ENCODE data around the gene SNAP47.

Gene SNAP47

DNA sequence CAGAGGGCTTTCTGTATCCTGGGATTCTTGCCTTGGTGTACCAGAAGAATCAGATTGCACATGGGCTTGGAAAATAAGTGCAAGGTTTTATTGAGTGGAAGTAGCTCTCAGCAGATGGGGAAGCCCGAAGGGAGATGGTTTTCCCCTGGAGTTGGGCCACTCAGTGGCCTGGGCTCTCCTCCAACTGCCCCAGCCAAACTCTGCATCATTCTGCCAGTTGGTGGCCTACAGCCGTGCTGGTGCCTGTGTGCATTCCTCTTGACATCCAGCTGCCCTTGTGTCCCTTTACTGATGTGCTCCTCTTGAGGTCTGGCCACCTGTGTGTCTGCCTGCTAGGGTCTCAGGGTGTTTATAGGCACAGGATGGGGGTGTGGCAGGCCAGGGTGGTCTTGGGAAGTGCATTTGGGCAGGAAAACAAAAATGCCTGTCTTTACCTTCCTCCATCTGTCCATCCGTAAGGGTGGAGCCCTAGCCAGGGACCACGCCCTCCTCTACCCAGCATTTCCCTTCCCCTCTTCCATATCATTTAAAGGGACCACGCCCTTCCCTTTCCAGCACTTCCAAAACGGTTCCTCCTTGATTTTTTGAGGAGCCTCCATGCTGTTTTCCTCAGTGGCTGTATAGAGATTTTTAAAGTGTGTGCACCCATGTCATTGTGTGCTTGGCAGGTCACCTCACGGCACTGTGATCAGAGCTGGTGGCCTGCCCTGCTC, 18.9 kb downstream of the SNAP47 start:
- DNase-seq = no peak

DNA sequence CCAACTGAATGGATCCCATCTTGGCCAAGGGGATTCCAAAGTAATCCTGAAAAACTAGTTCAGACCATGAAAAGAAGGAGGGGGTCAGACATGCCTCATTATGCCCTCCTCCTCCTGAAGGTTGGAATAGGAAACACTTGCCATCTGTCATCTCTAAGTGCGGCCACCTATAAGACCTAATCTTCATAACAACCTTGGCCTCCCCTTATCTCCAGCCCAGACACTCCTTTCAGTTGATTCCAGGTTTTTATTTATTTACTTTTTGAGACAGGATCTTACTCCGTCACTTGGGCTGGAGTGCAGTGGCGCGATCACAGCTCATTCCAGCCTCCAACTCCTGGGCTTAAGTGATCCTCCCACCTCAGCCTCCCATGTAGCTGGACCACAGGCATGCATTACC, 19.7 kb downstream of the SNAP47 start:
- DNase-seq = no peak

DNA sequence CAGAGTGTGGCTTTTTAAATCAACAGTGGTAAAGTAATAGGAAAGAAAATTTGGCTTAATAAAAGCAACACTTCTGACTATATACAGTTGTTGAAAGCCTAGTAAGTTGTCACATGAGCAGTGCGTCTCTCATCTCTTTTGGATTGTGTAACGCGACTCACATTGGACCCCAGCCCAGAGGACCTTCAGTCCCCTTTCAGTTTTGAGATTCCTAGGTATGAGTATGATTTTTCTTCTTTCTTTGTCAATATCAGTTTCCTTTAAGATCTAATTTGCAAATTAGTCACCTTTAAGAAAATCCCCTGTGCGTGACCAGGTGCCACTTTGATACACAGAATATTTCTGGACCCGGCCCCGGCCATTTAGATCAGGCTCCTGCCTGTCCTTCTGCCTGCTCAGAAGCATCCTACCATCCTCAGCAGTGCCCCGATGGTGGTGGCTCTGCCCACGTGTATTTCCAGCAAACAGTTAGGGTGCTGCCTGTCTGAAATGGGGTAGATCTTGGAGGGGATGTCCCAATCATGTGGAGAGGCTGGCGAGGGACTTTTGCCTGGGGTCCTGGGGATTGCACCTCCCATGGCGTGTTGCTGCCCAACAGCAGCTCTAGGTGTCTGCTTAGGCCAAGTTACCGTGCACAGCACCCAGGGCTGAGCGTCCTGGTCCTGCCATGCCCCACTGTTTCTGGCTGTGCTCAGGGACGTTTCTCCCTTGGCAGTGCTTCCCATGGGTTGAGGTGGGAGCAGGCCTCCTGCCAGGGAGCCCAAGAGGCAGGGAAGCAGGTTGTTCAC, 21.1 kb downstream of the SNAP47 start:
- DNase-seq = peak; percentile 28

DNA sequence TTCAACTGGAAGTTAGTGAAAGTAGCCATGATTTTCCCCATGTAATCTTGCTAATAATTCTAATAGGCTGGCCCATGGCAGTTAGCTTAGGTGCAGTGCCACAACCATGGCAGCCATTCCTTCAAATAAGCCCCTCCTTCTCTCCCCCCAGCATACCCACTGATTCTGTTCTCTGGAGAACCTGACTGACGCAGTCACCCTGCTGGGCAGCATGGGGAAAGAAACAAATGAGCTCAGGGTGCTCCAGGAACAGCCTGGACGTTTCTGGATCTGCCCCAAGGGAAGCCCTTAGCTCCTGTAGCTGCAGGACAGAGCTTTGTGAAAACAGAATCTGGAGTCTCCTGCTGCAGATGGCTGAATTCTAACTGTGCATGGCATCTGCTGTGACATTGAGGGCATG, 22.5 kb downstream of the SNAP47 start:
- DNase-seq = no peak

DNA sequence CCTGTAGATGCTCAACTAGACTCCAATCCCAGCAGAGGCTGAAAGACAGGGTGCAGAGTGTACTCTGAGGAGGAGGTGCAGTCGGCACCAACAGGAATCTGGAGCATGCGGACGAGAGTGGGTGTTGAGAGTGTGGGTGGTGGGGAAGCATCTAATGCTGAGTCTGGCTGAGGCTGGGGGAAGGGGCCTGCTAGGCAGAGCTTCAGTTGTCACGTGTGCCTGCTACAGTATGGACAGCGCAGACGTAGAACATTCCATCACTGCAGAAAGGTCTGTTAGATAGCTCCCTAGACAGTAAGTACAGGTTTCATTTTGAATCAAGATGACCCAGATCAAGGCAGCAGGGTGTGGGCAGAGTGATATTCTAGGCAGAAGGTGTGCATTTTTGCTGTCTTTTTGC, 23.1 kb downstream of the SNAP47 start:
- peak; percentile 18 for DNase-seq

DNA sequence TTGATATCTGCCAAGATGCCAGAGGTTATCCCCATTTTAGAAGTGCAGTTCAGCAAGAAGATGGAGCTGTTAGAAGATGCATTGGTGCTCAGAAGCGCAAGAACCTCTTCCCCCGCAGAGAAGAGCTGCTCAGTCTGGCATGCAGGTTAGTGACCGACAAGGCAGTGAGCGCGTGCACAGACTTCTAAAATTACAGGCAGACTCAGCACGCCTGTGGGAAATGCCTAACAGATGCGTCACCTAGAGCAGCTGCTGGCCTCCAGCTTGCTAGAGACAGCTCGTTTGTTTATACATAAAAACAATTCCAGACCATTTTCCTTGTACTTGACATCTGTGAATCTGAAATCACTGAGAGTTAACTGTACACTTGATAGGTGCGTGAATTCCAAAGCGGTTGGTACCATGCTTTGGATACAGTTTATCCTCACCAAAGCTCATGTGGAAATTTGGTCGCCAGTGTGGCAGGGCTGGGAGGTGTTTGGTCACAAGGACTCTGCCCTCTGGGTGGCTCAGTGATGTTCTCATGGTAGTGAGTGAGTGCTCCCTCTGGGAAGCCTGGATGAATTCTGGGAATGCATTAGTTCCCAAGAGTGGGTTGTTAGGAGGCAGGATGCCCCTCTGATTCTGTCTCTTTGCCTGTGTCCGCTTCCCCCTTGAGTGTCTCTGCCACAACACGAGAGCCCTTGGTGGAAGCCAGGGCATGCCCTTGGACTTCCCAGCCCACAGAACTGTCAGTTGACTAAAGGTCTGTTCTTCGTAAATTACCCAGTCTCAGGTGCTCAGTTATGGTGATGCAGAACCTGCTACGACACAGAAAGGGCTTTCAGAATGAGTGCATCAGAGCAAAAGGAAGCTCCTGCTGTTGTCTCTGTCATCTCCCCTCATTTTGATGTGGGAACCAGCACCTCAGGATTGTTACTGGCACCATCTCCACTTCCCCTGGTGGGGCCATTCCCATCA, 24.4 kb downstream of the SNAP47 start:
- peak; percentile 19 for DNase-seq

DNA sequence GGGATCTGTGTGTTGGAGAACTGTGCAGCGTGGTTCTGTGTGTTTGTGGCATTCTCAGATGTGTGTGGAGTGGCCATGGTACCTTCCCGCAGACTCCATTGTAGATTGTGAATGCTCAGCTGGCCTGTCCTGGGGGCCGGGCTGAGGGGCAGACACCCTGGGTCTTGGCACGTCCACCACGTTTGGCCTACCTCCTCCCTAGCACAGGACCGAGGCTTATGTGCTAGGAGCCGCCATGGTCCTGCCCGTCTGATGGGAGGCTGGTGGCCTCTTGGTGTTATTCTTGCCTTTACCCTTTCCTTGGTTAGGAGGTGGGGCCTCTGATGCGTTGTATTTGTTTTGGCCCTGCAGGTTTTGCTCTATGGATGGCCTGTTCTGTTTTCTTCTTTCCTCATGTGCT, 25.1 kb downstream of the SNAP47 start:
- DNase-seq = no peak

DNA sequence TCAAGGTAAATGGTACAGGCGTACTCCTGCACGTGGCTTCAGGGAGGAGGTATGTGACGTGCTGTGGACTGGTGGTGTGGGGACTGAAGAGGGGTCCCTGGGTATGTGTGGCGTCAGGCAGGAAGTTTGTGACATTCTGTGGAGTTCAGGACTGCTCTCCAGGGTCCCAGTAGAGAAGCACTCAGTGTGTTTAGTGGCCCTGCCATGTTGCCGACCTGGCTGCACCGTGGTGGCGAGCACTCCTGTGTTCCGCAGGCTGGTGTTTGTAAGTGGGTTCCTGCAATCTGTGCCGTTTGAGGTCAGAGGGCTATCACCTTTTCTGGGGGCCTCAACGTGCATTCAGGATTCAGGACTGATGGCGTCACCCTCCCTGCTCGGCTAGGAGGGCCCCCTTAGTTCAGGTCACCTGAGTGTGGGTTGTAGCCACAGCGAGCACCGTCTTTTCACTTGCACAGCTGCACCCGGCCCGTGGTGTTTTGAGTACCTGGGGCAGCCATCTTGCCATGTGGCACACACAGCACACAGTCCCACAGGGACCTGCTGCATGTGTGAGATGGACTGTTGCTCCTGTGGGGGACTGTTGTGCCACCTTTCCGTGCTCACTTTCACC, 26.5 kb downstream of the SNAP47 start:
- no peak for DNase-seq

DNA sequence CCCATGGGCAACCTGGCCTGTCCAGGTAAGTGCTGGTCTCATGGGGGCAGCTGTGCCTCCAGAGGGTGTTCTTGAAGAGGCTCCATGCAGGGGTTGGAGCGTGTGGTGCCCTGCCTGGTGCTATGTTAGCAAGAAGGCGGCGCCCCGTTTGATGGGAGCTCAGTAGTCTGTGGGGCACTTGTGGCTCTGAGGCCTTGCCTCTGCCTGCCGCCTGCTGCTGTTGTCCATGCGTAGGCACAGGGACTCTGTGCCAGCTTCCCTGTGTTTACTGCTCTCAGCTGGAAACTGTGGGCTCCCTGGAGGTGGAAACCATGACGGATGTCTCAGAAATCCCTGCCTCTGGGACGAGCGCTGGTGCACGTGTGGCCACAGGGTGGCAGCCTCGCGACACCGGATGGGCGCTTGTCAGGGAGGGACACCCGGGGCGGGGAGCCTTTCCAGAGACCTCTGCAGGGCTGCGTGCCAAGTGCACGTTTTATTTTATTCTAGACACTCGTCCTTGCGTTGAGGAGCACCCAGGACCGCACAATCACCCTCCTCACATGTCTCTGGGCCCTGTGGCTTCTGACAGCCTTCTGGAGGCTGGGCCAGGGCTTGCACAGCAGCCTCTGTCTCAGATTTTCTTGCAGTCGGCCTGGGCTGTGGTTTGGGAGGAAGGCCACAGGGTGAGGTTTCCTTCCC, 27.1 kb downstream of the SNAP47 start:
- peak; percentile 85 for DNase-seq

DNA sequence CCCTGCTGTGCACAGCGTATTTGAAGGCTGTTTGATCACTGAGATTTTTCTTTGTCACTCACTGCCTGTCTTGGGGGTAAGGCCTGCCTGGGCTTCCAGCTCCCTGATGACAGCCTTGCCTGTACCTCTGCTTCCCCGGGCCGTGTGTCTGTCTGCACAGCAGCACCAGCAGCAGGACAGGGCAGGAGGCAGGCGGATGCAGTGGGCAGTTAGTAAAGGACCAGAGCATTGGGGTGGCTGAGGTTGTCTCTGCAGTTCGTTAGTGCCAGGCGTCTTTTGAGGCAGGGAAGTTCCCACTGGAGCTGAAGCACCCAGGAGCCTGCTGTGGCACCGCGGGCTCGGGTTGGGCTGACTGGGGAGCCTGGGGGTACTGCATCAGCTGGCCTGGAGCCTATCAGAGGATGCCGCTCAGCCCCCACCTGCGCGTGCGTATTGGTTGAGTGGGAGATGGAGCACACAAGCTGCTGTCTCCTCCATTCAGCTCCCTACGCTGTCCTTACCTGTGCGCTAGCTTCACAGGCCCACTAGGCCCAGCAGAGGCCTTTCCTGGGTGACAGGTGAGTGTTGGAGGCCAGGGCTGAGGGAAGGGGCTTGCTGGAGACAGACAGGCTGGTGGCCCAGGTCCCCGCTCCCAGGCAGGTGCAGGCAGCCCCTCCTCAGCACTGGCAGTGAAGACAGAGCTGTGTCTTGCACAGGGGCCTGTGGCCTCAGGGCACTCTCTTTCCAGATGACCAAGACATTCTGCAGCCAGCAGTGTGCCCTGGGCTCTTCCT, 28.2 kb downstream of the SNAP47 start:
- DNase-seq = no peak

DNA sequence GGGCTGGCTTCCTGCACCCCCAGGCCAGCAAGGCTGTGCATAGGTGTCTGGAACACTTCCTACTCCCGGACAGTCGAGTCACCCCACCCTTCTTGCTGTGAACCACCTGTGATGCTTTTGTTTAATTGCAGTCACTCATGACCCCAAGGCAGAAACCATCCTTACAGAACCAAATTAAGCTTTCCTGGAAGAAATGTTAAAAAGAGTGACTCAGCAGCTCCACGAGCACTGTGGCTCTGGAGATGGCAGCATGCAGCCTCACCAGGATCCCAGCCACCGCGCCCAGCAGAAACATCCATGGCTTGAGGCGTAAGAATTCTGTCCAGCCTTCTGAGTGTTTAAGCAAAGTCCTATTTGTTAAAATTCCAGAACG, 28.8 kb downstream of the SNAP47 start:
- DNase-seq = no peak

DNA sequence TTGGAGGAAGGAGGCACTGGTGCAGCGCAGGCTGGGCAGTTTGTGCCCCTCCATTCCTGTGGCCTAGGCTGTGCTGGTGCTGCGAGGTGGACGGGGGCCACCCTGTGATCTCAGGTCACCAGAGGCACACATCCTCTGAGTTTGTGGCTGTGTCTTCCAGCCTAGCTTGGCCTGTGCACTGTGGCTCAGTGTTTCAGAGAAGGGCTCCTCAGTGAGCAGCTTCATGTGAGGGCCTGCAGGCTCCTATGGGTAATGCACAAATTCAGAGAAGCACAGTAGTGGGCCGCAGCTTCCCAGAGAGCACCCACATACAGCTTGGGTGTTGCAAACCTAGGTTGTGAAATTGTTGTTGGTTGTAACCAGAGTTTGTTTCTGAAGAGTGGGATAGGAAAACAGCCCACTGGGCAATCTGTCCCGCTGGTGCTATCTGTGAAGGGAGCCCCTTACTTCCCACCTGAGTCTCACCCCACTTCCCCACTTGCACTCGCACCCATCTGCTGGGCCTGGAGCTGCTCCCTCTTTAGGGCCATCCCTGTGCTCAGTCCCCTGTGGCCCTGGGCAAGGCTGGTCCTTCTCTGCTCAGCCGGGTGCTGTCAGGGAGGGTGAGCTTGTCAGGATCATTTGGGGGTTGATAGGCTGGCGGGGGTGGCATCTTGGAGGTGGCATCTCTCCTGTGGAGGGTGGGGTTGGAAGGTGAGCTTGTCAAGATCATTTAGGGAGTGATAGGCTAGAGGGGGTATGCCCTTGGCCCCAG, 30.2 kb downstream of the SNAP47 start:
- DNase-seq = no peak

DNA sequence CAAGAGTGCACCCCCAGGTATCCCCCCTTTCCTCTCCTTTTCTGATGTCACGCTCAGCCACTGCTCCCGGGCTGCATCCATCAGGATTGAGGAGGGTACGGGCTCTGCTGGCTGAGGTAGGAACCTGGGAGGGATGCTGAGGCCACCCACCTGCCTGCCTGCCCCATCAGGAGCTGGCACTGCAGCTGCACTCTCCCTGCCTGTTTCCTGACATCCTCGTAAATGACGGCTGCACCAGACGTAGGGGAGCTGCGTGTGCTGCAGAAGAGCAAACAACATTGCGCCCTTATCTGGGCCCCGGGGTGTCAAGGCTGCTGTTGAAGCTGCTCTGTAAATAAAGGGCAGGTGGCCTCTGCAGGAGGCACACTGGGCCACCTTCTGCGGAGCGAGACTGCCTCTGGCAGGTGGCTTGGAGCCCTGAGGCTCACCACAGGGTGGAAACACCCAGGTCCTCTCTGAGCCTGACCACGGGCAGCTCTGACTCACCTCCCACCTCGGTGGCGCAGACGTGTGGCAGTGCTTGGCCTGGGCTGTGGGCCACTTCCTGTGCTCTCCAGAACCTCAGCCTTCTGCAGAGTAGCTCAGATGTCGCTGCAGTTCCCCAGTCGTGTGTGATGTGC, 30.9 kb downstream of the SNAP47 start:
- DNase-seq = peak; percentile 72

DNA sequence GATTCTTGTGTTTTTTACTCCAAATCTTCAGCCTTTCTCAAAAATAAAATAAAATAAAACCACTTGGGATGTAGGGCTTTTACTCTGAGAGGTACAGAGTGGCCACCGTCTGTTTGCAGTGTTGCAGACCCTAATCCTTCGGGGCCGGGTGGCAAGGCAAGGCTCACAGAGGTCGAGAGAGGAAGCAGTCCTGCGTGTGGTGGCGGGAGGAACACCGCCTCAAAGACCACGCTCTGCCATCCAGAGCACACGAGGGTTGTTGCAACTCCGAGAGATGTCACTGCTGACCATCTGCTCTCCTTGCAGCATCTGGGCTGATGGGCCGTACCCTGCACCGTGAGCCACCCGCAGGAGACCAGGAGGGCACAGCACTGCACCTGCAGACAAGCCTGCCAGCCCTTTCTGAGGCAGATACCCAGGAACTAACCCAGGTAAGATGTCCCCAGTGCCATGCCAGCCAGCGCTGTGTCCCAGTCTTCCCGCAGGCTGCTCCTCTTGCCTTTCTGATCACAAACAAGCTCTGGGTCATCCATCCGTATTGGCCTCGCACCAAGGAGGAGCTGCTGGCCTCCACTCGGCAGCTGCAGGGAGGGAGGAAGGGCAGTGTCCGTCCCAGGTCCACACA, 31.5 kb downstream of the SNAP47 start:
- no peak for DNase-seq

DNA sequence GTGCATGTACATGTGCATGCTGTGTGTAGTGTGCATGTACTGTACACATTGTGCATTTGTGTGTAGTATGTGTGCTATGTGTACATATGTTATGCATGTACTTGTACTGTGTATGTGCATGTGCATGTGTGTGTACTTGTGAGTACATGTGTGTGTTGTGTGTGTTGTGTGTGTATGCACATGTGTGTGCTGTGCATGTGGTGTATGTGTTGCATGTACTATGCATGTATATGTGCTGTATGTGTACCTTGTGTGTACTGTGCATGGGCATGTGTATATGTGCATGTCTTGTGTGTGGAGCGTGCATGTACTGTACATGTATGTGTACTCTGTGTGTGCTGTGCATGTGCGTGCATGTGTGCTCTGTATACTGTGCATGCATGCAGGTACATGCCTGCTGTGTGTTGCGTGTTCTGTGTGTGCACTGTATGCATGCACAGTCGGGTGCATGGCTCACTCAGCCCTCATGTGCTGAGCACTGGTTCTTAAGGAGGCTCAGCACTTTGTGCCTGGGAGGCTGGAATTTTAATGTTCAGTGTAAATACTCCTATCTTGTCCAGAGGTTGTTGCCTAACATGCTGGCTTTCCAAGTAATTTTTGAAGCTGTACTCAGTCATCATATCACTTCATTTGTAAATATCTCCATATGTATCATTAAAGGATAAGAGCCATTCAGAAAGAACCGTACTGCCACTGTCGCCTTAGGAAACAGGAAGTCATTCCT, 32.3 kb downstream of the SNAP47 start:
- no peak for DNase-seq

DNA sequence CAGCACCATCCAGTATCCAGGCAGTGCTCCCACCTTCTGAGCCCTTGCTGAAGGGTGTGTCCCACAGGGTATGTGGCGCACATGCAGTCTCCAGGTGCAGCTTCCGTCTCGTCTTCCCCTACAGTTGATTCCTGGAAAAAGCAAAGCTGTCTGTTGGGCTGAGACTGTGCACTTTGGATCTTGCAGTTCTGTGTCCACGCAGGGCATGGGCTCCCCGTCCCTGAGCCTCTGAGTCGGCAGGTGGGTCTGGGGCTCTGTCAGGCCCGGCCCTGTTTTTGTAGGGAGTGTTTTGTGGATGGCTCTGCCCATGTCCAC, 32.8 kb downstream of the SNAP47 start:
- no peak for DNase-seq

DNA sequence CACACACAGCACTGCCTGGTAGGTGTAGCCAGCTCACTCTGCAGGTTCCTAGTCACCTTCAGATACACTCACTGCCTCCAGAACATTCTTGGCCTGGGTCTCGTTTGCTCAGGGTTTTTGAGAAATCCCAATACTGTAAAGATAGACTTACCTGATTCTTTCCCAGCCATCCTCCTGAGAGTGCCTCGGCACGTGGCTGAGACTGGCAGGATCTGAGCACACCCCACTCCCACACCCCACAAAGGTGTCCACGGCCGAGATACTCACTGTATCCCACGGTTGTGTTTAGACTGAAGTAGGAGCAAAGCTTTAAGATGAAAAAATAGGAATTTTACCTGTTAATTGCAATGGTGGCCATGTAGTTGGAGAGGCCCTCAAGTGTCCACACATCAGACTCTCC, 33.4 kb downstream of the SNAP47 start:
- no peak for DNase-seq

DNA sequence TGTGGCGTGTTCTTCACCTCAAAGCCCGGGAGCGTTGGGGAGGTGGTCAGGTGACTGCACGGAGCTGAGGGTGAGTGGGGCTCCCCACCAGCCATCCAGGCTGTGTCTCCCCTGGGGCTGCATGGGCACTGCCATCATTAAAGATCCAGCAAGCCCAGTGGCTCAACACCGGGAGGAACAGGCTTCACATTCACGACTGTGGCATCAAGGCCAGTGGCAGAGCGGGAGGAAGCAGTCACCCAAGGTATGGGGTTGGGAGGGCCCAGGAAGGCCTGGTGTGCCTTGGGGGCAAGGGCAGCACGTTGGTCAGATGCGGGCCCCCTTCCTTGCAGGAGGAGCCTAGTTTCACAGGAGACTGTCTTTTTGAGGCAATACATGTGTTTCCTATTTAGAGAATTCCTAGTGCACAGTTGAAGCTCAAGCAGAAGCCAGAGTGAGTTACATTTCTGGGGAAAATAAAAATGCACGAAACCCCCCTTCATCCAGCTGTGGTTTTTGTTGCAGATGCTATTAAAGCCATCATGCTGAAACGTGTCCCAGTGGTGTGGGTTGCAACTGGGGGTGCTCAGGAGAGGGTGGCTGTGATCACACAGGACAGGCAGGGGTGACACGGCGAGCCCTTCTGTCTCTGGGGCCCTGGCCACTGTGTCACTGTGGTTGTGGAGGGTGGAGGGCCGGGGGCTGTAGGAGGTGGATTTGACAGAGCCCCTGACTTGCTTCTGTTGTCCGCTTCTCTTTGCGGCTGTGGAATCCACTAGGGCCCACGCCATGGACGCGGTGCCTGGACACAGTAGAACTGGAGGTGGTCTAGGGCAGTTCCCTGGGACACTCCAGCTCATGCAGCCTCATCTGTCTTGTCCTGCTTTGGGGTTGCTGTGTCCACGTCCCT, 34.1 kb downstream of the SNAP47 start:
- no peak for DNase-seq

All from stimulated activated CD4-positive, alpha-beta T cell treated with anti-CD3 and anti-CD28 coated beads, Interleukin-1b, Interleukin-23, amount 100 ng/mL, for 48 hours (primary cell).